KMS-11 (cell line): ENCODE measurements around the gene KANK2.

Source experiments
- H2AFZ ChIP-seq: fragments of 200-600 bp; sonication (generic); 2 replicates; pipeline ENCODE4 v1.6.1; 2016; ENCODE audit warnings: antibody characterized with exemption, mixed run types, low read depth
- H3K27ac ChIP-seq: fragments of 200-600 bp; sonication (generic); 2 replicates; pipeline ENCODE4 v1.6.1; 2016; ENCODE audit warnings: mild to moderate bottlenecking, mixed run types
- H3K27me3 ChIP-seq: fragments of 200-600 bp; sonication (generic); 2 replicates; pipeline ENCODE4 v1.6.1; 2017; ENCODE audit warnings: mild to moderate bottlenecking, low read depth, mixed run types, moderate library complexity; ENCODE audit not compliant: insufficient read depth
- H3K36me3 ChIP-seq: fragments of 200-600 bp; sonication (generic); 2 replicates; pipeline ENCODE4 v1.6.1; 2017; ENCODE audit warnings: mild to moderate bottlenecking, mixed run types; ENCODE audit not compliant: insufficient read depth
- H3K4me1 ChIP-seq: fragments of 200-600 bp; sonication (generic); 2 replicates; pipeline ENCODE4 v1.6.1; 2016; ENCODE audit warnings: mild to moderate bottlenecking, low read depth, mixed run types; ENCODE audit not compliant: poor library complexity, severe bottlenecking
- H3K4me2 ChIP-seq: fragments of 200-600 bp; sonication (generic); 2 replicates; pipeline ENCODE4 v1.7.0; 2016; ENCODE audit warnings: mild to moderate bottlenecking, mixed run types
- H3K4me3 ChIP-seq: fragments of 200-600 bp; sonication (generic); IDR thresholded peaks from 2 replicates; pipeline ENCODE4 v1.6.1; 2017; ENCODE audit warnings: low read depth, low read length, mixed read lengths; ENCODE audit not compliant: insufficient read depth
- H3K79me2 ChIP-seq: fragments of 200-600 bp; sonication (generic); 2 replicates; pipeline ENCODE4 v1.6.1; 2016; ENCODE audit warnings: low read depth, mixed run types; ENCODE audit not compliant: insufficient read depth
- H3K9ac ChIP-seq: fragments of 200-600 bp; sonication (generic); 2 replicates; pipeline ENCODE4 v1.6.1; 2016; ENCODE audit warnings: mild to moderate bottlenecking, mixed run types
- H4K20me1 ChIP-seq: fragments of 200-600 bp; sonication (generic); 2 replicates; pipeline ENCODE4 v1.6.1; 2016; ENCODE audit warnings: mild to moderate bottlenecking, mixed run types; ENCODE audit not compliant: insufficient read depth
- TF ChIP-seq, protein P1 (sequence below): fragments of 200-600 bp; sonication (generic); conservative IDR thresholded peaks from 2 replicates; pipeline ENCODE4 v1.6.1; 2017; ENCODE audit warnings: low read depth, mild to moderate bottlenecking, antibody characterized with exemption, low read length, moderate library complexity, mixed read lengths

The KANK2 gene

DNA sequence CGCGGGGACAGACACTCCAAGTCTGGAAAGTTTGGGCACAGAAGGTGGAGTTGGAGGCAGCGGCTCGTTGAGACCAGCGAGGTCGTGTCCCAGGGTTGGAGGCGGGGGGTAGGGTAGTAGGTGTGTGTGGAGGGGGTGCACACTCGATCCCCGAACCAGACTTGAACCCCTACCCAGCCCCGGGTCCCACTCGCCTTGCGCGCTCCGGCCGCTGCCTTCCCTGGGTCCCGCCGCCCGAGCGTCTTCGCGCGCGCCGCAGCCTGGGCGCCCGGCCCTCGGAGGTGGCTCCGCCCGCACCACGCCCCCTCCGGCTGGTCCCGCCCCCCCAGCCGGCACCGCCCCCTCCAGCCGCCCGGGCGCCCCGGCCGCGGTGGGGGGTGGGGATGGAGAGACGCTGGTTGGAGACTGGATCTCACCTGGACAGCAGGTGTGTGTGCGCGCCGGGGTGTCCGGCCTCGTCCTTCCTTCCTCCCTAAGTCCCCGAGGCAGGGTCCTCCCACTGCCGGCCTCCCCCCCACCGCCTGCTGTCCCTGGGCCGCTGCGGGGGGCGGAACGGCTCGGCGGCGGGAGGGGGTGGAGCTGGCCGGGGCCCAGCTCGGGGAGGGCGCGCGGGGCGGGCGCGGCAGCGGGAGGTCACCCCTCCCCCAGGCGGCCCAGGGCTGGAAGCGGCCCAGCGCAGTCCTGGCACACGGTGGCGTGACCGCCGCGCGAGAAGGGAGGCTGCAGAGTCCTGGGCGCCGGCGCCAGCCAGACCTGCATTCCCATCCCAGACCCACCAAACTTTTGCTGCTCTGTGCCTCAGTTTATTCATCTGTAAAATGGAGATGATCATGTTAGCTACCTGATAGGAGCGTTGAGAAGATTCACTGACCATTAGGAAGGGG, at the start of gene KANK2:
KANK2 (minus strand) TSS at position 255 of the 884 bp plus-strand sequence. CDS start 3,034 bp downstream, outside the sequence.
- Histone ChIP-seq H3K4me1 (peaks cover 6% of the 10 kb centered on the region), H2AFZ (peak within 1 kb of the TSS; percentile 71; the same call in 1 of the 2 replicates), H3K36me3 (no peaks in the 10 kb centered on the region), H4K20me1 (no peaks in the 10 kb centered on the region), H3K79me2 (no peaks in the 10 kb centered on the region), H3K9ac (no peak within 1 kb of the TSS), H3K4me2 (peak within 1 kb of the TSS; percentile 60), H3K27me3 (no peaks in the 10 kb centered on the region), H3K4me3 (no peak within 1 kb of the TSS), H3K27ac (no peak within 1 kb of the TSS)
- TF ChIP-seq, protein P1, sequence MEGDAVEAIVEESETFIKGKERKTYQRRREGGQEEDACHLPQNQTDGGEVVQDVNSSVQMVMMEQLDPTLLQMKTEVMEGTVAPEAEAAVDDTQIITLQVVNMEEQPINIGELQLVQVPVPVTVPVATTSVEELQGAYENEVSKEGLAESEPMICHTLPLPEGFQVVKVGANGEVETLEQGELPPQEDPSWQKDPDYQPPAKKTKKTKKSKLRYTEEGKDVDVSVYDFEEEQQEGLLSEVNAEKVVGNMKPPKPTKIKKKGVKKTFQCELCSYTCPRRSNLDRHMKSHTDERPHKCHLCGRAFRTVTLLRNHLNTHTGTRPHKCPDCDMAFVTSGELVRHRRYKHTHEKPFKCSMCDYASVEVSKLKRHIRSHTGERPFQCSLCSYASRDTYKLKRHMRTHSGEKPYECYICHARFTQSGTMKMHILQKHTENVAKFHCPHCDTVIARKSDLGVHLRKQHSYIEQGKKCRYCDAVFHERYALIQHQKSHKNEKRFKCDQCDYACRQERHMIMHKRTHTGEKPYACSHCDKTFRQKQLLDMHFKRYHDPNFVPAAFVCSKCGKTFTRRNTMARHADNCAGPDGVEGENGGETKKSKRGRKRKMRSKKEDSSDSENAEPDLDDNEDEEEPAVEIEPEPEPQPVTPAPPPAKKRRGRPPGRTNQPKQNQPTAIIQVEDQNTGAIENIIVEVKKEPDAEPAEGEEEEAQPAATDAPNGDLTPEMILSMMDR = no peak

- TF ChIP-seq, protein P1 = no peak
- Histone ChIP-seq H3K27ac (no peak overlapping the region), H3K4me1 (peaks cover 5% of the 10 kb centered on the region), H3K4me2 (no peak overlapping the region), H3K9ac (no peak overlapping the region), H4K20me1 (no peaks in the 10 kb centered on the region), H2AFZ (no peak overlapping the region), H3K36me3 (no peaks in the 10 kb centered on the region), H3K27me3 (peaks cover 10% of the 10 kb centered on the region), H3K79me2 (no peaks in the 10 kb centered on the region), H3K4me3 (no peak overlapping the region)
Observed at GRCh38 chr19:11246941-11247340, 49.6 kb upstream of the KANK2 start.

GRCh38 chr19:11244846-11245589, 47.7 kb upstream of the KANK2 start:
- Histone ChIP-seq H3K4me1 (peaks cover 5% of the 10 kb centered on the region), H3K4me2 (no peak overlapping the region), H3K27me3 (peaks cover 16% of the 10 kb centered on the region), H3K79me2 (no peaks in the 10 kb centered on the region), H3K9ac (no peak overlapping the region), H3K36me3 (no peaks in the 10 kb centered on the region), H3K27ac (no peak overlapping the region), H3K4me3 (no peak overlapping the region), H2AFZ (no peak overlapping the region), H4K20me1 (no peaks in the 10 kb centered on the region)
- TF ChIP-seq, protein P1 = no peak

DNA sequence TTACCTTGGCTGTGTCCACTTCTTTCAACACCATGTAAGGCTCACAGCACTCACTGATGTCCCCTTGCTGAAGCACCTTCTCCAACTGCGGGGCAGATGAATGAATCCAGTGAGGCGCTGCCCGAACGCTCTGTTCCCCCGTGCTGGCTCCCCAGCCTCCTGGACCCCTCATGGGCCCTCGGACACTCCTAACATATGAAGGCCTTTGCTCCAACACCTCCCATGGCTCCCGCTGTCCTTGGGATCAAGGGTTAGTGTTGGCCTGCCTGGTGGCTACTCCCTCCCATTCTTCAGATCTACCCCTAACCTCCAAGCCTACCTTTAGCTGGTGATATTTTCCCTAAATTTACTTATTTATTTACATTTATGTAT, 46.4 kb upstream of the KANK2 start:
- H3K27ac ChIP-seq = no peak overlapping the region
- H3K4me1 ChIP-seq = peaks cover 5% of the 10 kb centered on the region
- TF ChIP-seq, protein P1 = no peak
- H3K4me2 ChIP-seq = peak overlapping the region; percentile 88; the same call in 1 of the 2 replicates
- H3K9ac ChIP-seq = no peak overlapping the region
- no peak overlapping the region for H3K4me3 ChIP-seq
- H3K36me3 ChIP-seq = no peaks in the 10 kb centered on the region
- H2AFZ ChIP-seq = peak overlapping the region; percentile 61; the same call in 1 of the 2 replicates
- no peaks in the 10 kb centered on the region for H3K79me2 ChIP-seq
- H3K27me3 ChIP-seq = peaks cover 17% of the 10 kb centered on the region
- no peaks in the 10 kb centered on the region for H4K20me1 ChIP-seq
